ENCODE measurements around the gene B4GALT3. TPM values are rescaled to one million over a fixed set of nuclear protein-coding genes. Genes with fewer than 3 reads are reported as not detected.

Gene B4GALT3
- total RNA-seq, 2 donors from 2014 or later = 38.2 to 68.7 TPM

DNA sequence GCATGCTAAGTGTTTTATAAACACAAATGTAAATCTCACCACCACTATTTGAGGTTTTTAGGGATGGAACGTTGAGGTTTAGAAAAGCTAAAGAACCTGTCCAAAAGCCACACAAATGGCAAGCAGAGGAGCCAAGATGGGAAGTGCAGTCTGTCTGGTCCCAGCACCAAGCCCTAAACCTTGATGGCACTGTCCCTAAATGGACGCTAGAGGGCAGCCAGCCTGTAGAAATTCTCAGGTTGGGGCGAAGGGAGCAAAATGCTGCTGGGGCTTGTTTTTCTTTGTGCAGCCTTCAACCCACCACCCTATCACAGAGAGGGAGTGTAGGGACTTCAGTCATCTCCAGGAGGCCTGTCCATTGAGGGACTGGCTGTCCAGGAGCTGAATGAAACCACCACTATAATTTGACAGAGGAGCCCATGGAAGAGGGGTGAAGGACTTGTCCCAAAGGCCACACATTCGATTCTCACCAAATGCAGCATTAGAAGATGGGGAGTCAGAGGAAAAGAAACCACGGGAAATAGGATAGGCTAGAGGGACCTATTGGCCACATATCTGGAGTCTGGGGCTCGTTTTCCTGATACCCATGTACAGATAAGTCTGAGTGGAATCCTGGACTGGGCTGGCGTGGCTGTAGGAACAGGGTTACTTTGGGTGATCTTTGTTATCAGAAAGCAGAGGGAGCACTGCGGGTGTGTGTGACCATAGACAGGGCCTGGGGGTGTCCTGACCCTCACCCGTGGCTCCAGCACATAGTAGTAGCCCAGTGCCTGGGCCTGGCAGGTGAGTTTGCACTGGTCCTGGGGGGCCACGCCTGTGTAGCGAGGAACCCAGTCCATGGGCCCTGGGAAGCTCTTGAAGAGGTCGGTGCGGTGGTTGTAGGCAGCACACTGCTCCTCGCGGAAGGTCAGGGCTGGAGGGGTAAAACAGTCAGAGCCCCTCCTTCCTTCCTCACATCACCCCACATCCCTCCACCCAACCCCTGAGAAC, 15.5 kb upstream of the B4GALT3 start:
- H3K27ac ChIP-seq = no peak overlapping the region
- H3K27me3 ChIP-seq (replicated peaks; ENCODE audit: insufficient read depth) = no peaks in the 10 kb centered on the region
- intact Hi-C loops (cut with DNase I) = no loop called here
- no peaks in the 10 kb centered on the region for H3K4me1 ChIP-seq (replicated peaks)
- peak; percentile 56 for DNase-seq (ENCODE audit: low spot score)
- H3K4me3 ChIP-seq = no peak overlapping the region
- H3K36me3 ChIP-seq = no peaks in the 10 kb centered on the region
- no peaks in the 10 kb centered on the region for H3K9me3 ChIP-seq
- WGBS = 61% methylated on average over 15 of the region's 15 CpGs
- TF ChIP-seq, protein P1, sequence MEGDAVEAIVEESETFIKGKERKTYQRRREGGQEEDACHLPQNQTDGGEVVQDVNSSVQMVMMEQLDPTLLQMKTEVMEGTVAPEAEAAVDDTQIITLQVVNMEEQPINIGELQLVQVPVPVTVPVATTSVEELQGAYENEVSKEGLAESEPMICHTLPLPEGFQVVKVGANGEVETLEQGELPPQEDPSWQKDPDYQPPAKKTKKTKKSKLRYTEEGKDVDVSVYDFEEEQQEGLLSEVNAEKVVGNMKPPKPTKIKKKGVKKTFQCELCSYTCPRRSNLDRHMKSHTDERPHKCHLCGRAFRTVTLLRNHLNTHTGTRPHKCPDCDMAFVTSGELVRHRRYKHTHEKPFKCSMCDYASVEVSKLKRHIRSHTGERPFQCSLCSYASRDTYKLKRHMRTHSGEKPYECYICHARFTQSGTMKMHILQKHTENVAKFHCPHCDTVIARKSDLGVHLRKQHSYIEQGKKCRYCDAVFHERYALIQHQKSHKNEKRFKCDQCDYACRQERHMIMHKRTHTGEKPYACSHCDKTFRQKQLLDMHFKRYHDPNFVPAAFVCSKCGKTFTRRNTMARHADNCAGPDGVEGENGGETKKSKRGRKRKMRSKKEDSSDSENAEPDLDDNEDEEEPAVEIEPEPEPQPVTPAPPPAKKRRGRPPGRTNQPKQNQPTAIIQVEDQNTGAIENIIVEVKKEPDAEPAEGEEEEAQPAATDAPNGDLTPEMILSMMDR (IDR thresholded peaks at IDR 0.05) = peak; percentile 45 to 80 (median 71)
- TF ChIP-seq POLR2A (IDR thresholded peaks at IDR 0.05) (no peak), POLR2AphosphoS5 (IDR thresholded peaks at IDR 0.05) (peak; percentile 50)

DNA sequence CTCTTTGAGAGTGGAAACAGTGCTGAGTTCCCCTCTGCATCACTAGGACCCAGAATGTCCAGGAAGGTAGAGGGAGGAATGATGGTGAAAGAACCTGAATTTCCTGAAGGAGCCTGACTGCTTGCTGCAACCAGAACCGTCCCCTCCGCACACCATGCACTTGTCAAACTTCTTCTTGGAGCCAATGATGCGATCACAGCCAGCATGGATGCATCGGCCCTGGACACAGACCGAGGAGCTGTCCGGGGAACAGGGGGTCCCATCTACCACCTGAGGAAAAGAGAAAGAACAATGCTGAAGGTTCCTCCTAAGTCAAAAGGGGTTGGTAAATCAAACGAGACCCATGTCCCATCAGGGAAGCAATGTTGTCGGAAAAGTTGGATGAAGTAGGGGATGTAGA, 14.7 kb upstream of the B4GALT3 start:
- Histone ChIP-seq H3K27ac (no peak overlapping the region), H3K4me1 (replicated peaks) (no peaks in the 10 kb centered on the region), H3K36me3 (no peaks in the 10 kb centered on the region), H3K9me3 (no peaks in the 10 kb centered on the region), H3K27me3 (replicated peaks; ENCODE audit: insufficient read depth) (no peaks in the 10 kb centered on the region), H3K4me3 (no peak overlapping the region)
- 55% methylated on average over 8 of the region's 8 CpGs for WGBS
- intact Hi-C loops (cut with DNase I) = no loop called here
- no peak for DNase-seq (ENCODE audit: low spot score)
- TF ChIP-seq, protein P1 (IDR thresholded peaks at IDR 0.05) = no peak
- TF ChIP-seq POLR2A (IDR thresholded peaks at IDR 0.05) (no peak), POLR2AphosphoS5 (IDR thresholded peaks at IDR 0.05) (no peak)

DNA sequence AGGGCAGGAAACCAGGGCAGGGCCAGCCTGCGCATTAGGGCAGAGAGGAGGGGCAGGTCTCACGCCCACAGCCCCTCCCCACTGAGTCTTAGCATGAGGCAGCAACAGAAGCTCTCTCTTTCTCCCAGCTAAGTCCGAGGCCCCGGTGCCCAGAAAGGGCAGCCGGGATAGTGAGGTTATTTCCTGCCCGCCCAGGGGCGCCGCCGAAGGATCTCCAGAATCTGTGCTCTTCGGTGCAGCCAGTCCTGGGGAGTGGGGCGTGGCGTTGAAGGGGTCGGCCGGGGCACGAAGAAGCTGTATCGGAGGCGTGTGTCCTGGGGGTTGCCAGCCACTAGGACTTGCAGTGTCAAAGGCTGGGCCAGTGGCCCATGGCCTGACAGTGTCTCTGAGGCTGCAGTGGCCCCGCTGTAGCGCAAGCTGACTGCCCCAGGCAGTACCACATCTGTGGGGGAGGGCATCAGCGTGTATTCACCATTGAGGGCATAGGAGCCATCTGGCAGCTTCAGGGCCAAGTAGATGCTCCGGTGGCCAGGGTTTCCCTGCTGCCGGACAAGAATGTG, 13.7 kb upstream of the B4GALT3 start:
- H3K4me3 ChIP-seq = no peak overlapping the region
- intact Hi-C loops (cut with DNase I) = no loop called here

DNA sequence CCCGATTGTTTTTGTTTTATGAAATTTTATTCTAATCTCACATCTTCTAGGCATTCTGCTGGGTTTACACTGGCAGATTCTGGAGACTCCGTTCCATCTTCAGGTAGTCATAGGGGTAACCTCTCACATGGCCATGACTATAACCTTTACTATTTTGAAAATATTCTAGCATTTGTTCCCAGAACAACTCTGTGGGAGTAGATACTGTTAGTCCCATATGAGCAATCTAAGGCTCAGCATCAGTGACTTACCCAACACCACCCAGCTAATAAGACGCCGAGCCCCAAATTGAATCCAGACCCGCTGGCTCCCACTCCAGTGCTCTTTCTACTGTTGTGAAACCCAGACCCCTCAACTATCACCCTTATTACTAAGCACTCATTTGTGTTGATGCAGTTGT, 11.7 kb upstream of the B4GALT3 start:
- no peaks in the 10 kb centered on the region for H3K4me1 ChIP-seq (replicated peaks)

More for the DNA sequence above, 13.7 kb upstream of the B4GALT3 start:
- no peaks in the 10 kb centered on the region for H3K36me3 ChIP-seq
- TF ChIP-seq, protein P1 (IDR thresholded peaks at IDR 0.05) = no peak
- TF ChIP-seq POLR2A (IDR thresholded peaks at IDR 0.05) = no peak
- no peak for DNase-seq (ENCODE audit: low spot score)
- H3K27ac ChIP-seq = no peak overlapping the region
- no peaks in the 10 kb centered on the region for H3K9me3 ChIP-seq
- no peaks in the 10 kb centered on the region for H3K4me1 ChIP-seq (replicated peaks)
- H3K27me3 ChIP-seq (replicated peaks; ENCODE audit: insufficient read depth) = no peaks in the 10 kb centered on the region
- WGBS = 69% methylated on average over 22 of the region's 22 CpGs

More for the DNA sequence above, 11.7 kb upstream of the B4GALT3 start:
- no peaks in the 10 kb centered on the region for H3K9me3 ChIP-seq
- H3K27ac ChIP-seq = no peak overlapping the region
- H3K36me3 ChIP-seq = no peaks in the 10 kb centered on the region
- no peak for DNase-seq (ENCODE audit: low spot score)
- WGBS = 94% methylated on average over 5 of the region's 5 CpGs
- intact Hi-C loops (cut with DNase I) = no loop called here
- H3K27me3 ChIP-seq (replicated peaks; ENCODE audit: insufficient read depth) = no peaks in the 10 kb centered on the region
- no peak overlapping the region for H3K4me3 ChIP-seq
- TF ChIP-seq POLR2A (IDR thresholded peaks at IDR 0.05) (no peak), POLR2AphosphoS5 (IDR thresholded peaks at IDR 0.05) (no peak)
- TF ChIP-seq, protein P1 (IDR thresholded peaks at IDR 0.05) = no peak

All from prostate gland (tissue), 2 donors.